IPS-NIHi7 (cell line): ENCODE results near the gene ANTXR1.

Source experiments
- DNase-seq: peaks from one replicate; pipeline ENCODE4 v3.0.0; 2012; ENCODE audit warnings: mixed read lengths; ENCODE audit errors: extremely low spot score

ANTXR1 gene

DNA sequence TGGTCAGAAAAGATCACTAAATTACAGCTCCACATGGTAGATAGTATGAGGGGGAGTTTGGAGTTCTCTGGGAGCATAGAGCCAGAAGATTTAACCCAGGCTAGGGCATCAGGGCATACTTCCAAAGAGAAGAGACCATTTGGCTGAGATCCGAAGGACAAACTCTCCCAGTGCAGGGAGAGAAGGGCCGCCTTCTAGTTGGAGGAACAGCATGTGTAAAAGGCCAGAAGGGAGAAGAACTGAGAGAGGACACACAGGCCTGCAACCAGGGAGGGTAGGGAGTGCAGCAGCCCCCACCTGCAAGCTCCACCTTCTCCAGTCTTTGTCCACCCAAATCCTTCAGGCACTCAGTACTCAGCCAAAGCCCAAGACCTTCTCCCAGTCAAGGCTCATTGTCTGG is 192.1 kb downstream of the ANTXR1 start:
- DNase-seq: no peak

DNA sequence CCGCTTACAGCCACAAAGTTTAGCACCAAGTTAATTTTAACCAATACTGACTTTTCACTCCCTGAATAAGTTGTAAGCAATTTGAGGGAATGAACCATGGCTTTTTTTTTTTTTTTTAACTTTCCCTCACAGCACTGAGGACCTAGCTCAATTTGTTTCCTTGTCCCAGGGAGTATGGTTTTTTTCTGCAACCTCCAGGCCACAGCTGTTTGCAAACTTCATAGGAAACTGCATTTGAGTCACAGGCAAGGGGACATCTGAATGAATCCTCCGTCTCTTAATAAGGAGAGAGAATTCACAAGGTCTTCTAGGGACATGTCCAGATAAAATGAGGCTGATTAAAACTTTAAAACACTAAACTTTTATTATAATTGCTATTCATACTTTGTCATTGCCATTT is 192.5 kb downstream of the ANTXR1 start:
- no peak for DNase-seq

DNA sequence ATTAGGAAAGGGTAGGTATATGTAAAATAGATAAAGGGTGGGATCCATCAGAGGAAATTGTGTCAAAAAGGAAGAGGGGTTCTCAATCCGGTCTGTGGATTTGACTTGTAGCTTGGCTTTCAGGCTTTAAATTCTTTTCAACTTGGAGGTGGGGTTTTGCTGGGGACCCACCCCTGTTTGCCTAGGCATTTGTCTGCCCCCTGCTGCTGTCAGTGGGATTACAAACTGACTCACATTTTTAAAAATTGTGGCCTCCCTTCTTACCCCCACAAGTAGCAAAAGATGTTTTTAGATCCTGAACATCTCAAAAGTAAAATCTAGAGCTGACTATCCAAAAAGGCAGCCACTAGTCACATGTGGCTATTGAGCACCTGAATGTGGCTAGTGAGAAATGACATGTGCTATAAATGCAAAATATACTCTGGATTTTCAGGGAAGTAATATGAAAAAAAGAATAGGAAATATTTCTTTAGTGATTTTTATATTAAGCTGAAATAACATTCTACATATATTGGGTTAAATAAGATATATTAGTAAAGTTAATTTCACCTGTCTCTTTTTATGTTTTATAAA is 195.1 kb downstream of the ANTXR1 start:
- no peak for DNase-seq

DNA sequence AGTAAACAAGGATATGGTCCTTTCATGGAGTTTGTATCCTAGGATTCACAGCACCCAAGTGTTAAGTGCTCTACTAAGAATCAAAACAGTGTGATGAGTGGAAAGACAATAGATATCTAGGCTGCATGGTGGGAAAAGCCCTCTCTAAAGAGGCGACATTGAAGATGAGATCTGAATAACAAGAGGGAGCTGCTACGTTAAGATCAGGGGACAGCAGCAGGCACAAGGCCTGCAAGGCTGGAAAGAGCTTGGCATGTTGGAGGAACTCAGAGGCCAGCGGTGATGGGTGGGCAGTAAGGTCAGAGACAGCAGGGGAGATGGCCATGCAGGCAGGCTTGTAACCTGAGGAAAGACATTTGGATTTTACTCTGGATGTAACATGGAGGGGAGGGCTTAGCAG is 196.5 kb downstream of the ANTXR1 start:
- peak; percentile 56 for DNase-seq

DNA sequence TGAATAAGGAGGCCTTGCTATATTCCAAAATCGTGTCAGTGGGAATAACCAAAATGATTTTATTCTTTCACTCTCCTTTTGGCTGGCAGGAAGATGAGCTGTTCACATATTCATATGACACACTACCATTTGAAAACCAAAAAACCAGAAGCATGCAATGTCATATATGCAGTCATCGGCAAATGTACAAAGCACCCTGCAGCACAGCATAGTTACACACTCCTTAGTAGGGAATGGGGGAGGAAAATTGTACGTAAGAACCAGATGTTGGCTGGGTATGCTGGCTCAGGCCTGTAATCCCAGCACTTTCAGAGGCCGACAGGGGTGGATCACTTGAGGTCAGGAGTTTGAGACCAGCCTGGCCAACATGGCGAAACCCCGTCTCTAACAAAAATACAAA is 197.4 kb downstream of the ANTXR1 start:
- DNase-seq: no peak

DNA sequence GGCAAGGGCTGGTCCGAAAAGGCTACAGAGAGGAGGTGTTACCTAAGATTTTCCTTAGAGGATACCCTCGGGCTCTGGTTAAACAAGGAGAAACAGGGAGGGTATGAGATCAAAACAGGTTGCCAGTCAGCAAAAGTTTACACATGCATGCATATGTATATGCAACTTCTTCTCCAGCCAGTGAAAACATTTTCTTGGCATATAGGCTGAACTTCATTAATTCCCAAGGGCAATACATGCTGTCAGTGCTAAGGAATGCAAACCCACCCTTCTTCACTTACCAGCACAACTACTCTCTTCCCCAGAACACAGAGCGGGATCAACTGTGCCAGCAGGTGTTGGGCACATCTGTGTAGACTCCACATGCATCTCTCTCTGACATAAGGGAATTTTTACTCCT is 198.1 kb downstream of the ANTXR1 start:
- no peak for DNase-seq

DNA sequence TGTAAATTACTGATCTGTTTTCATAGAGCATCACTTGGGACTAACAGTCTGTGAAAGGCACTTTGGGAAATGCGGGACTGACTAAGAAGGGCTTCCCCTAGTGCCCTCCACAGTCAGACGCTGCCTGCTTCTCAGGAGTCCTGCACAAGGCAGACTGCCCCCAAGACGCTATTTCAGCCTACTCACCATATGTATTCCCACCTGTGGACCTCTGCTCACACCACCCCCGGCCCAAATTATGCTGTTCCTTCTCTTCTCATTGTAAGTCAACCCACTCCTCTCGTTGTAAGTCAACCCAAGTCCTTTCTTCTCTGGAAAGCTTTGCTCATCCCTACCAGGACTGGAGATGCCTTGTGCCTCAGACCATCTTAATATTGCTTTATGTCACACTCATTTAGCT is 198.7 kb downstream of the ANTXR1 start:
- DNase-seq: no peak

DNA sequence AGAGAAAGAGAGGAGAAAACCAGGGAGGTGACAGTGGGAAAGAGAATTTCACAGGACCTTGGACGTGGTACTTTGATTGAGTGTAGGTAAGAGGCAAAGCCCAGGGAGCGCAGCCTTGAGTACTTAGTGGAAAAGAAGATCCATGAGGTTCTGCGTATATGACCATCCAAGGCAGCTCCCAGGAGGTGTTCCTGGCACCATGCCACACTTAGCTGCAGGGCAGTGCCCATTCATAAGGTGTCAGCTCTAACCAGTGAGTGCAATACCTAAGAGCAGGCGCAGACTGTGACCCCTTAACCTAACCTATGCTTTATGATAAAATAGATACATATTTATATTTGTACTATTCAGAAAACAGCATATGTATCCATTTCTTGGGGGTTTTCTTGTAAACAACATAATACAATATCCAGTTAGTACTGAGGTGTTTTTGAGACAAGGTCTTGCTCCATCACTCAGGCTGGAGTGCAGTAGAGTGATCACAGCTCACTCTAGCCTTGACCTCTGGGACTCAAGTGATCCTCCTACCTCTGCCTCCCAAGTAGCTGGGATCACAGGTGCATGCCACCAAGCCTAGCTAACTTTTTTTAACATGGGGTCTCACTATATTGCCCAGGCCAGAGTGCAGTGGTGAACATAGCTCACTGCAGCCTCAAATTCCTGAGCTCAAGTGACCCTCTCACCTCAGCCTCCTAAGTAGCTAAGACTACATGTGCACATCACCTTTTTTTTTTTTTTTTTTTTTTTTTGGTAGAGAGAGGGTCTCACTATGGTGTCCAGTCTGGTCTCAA is 199.5 kb downstream of the ANTXR1 start:
- DNase-seq: no peak

DNA sequence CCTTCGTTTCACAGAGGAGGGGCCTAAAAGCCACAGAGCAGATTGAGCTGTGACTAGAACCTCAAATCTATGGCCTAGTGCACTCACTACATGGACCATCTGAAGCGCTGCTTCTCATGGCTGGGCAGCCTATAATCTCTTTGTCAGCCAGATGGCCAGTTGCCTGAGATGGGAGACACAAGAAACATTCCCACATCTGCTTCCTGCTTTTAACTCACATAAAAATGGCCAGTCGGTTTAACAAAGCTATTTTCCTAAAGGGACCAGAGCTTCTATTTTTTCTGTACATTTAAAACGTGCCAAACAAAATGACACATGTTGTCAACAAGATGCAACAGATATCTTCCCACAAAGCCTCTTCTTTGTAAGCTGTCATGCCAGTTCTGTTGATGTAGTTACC is 200.2 kb downstream of the ANTXR1 start:
- DNase-seq: no peak

DNA sequence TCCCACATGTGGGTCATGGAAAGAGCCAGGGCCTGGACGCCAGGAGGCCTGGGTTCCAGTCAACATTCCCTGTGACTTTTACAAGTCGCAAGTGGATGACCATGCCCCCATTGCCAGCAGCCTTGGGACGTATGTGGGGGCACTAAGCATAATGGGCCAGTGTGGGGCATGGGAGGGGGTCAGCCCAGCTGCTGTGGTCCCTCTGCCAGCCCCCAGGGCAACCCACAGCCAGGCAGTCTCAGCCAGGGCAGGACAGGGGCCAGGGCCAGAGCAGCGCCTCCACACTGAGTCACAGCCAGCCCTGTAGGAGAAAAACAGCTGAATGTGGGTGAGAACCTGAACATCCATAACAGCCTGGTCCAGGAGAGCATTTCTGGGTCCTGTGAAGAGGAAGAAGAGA is 200.8 kb downstream of the ANTXR1 start:
- DNase-seq: no peak

DNA sequence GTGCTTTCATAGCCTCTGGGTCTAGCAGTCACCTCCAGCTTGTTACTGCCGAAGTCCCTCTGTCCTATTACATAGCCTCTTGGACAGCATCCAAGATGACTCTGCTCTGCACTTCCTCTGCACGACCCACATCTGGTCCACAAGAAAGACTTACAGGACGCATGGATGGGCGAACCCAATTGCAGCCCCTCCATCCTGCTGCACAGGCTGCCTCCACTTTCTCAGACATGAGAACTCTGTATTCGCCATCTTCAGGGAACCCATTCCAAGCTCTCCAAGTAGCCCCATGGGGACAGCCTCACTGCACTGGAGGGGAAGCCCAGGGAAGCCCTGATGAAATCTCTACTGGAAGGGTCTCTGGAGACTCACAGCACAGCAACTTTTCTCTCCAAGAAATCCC is 201.9 kb downstream of the ANTXR1 start:
- no peak for DNase-seq

DNA sequence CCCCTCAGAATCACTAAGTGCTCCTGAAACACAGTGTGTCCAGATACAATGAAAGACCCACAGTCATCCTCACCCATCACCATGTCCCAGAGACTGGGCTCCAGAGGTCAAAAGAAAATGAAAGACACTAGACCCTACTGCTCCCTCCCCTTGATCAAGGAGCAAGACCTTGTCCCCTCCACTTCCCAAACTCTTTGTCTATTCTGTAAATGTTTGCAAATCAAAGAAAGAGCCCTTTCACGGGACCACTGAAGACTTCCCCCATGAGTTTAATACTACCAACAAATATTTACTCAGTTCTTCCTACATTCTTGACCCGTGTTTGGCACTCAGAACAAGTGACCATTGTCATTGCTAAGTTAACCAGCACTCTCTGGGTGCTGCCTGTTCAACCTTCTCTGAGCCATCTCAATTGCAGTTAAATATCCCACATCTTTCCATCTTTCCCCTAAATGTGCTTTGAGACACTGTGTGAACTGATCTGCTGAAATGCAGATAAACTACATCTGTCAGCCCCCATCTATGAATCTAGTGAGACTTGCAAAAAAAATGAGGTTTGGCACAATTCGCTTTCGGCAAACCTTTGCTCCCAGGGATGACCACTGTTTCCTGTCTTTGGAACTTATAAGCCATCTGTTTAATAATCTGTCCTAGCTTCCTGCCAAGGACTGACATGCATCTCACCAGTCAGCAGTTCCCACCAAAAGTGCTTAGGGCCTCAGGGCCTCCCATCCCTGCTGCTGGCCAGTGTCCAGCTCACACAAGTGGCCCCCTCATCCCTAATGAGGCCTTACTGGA is 203.8 kb downstream of the ANTXR1 start:
- DNase-seq: no peak

DNA sequence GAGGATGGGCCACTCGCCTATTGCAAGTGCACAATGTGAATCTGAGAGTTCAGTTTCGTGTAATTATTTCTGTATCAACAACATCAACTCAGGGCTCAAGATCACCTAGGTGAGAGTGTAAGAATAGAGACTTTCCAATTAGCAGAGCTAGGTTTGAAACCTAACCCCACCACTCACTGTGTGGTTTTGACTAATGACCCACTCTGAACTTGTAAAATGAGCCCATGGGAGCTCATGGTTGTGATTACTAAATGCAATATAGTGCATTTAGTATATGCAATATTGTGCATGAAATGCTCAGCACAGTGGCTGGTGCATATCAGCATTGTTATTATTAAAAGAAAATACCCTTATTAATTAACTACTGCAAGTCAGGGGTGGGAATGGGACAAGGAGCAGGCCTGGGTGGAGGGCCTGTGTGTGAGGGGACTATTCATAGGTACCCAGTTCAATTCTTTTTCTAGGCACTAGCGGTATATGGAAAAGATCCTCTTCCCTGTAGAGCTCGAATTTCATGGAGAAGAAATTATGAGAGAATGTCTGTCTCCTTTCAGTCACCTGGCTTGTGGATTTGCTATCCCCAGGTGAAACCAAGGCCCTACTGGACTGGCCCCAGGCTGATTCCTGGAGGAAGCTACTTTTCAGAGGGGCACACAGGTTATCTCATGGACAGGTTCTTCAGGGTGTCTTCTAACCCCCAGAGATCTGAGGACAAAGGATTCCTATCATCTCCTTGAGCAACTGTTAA is 204.5 kb downstream of the ANTXR1 start:
- DNase-seq: no peak

DNA sequence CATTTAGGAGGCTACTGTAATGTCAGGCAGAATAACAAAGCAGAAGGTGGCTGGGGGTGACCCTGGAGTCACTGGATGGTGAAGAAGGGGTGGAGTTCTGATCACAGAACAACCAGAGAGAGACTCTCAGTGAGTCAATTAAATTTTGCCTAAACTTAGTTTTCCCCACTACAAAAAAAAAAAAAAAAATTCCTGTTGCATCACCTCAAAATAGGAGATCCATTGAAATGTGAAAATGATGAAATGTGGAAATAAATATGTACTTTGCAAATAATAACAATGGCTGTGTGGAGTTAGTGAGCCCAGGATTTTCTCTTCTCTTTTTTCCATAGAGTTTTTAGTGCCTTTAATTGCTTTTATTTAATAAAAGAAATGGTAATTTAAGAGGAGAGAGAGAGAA is 208.5 kb downstream of the ANTXR1 start:
- DNase-seq: no peak

DNA sequence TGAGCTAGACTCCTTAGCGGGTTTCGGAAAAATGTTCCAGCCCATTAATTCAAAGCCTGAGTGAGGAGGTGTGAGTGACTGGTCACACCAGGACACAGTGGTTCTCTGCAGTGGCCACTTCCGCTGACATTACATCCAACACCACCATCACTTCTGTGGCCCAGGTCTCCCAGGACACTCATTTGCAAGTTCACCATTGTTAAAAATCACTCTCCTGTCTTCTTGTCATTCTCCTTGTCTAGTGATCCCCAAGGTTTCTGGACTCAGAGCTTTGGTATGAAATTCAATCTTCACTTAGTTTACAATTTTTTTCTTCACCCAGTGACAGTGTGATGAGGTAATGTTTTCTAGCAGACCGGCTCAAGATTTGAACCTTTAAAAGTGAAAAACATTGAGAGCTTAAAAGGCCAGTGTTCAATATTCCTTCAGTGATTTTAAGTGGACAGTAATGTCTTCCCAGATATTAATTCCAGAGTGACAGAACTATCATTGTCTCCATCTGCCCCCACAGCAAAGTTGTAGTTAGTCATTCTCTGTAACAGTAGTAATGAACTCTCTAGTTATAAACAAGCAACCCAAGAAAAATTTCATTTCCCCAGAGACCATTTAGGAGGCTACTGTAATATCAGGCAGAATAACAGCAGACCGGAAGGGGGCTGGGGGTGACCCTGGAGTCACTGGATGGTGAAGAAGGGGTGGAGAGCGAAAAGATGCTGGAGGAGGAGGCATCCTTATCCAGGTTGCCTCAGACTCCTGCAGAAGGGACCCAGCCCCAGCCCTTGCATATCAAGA is 209.2 kb downstream of the ANTXR1 start:
- DNase-seq: no peak

DNA sequence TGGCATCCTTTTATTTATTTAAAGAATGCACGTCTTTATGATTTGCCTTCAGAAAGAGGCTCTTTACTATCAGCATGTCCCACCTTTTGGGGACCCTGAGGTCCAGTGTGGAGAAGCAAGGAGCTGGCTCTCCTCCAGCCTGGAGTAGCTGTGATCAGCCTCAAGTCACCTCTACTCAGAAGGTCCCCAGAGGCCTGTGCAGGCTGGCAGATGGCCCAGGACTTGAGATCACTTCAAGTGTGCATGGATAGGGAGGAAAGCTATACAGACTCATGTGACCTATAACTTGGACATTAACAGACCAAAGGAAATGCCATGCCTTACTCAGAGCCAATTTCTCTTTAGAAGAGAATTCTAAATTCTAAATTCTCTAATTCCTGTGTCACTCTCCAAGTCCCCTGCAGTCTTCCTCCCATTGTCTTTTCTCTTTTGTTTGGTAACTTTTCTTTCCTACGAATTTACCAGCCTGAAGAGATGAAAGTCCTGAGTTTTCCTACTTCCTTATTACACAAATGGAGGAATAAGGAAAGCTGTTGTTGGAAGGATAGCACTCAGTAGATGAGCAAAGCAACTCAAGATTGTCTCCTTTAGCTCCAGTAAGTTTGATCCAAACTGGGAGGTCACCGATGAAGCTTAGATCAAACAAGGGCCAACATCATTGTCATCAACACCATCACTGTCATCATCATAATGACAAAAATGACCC is 210.1 kb downstream of the ANTXR1 start:
- no peak for DNase-seq

DNA sequence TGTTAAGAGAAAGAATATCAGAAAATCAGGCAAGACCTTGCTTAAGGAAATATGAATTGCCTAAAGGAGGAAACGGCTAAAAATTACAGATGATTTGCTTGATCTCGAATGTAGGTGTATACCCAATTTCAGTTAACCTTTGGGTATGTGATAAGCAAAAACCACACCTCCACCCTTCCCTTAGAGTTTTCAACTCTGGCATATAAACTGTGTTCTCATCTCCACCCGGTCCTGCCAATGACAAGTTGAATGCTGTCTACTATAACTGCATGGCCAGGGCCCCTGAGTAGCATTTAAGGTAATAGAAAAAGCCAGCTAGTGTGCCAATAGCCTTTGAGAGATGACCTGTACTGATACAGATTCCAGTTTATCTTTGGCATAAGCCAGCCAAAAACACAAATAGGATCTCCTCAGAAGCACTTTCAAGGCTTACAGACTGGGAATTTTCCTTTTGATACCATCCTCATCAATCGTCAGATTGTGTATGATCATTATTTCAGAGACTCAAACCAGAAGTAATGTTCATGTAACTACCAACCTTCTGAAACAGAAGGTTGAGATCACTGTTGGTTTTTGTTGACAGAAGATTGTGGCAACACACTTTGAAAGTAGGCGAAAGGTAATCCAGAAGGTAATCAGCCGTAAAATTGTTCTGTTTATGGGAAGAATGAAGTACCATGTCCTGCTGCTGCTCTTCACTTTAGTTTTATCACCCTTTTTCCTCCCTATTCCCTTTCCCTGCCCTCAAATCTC is 211.0 kb downstream of the ANTXR1 start:
- DNase-seq: no peak

DNA sequence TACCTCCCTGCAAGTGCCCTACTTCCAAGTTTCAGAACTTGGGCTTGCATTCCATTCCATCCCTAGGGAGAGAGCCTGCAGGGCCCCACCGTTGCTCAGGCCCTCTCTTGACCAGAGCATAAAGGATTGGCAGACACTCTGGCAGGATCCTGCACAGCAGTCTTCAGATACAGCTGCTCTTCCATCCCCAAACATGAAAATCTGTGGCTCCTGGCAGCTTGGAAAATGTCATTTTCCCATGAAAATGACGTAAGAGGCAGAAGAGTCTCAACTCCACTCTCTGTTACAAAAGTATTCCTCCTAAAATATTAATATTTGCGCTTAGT is 211.5 kb downstream of the ANTXR1 start:
- DNase-seq: no peak

DNA sequence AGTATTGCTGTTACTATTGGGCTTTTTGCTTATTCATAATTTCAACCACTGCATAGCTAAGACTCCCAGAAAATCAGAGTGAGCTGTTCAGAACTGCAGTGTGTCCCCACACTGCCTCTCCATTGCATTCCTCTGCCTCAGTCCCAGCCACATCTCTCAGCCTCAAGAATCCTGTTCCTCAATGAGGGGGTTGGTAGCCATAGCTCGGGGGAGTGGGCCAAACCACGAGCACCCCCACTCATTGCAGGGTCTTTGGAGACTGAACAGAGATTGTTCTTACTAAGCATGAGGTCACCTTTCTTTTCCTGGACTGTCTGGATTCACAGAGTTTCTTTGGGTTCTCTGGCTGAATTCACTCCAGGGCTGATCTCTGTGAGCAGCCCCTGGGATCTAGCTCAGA is 213.0 kb downstream of the ANTXR1 start:
- DNase-seq: no peak

DNA sequence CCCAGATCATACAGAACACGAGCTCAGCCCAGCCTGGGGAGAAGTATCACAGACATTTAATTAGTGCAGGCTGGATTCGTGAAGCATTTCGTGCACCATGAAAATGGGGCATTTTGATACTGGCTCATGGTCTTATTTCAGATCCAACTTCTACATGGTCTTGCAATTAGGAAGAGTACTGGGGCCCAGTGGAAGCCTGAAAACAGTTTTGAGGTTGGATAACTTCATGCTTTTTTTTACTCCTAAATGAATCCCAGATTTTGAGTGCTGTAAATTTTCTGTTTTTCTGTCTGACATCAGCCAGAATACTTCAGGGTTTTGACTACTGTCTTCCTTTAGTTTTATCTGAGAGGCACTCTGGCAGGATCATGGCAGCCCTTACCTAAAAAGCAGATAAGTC is 213.9 kb downstream of the ANTXR1 start:
- DNase-seq: no peak
